G401.6 (cell line): ENCODE measurements around the gene KNDC1.

ENCODE experiments used
- FAIRE-seq: peaks from 2 replicates; lab custom pipeline; 2012; peaks lifted over from hg19 to GRCh38; lab: Jason Lieb, UNC

The KNDC1 gene

DNA sequence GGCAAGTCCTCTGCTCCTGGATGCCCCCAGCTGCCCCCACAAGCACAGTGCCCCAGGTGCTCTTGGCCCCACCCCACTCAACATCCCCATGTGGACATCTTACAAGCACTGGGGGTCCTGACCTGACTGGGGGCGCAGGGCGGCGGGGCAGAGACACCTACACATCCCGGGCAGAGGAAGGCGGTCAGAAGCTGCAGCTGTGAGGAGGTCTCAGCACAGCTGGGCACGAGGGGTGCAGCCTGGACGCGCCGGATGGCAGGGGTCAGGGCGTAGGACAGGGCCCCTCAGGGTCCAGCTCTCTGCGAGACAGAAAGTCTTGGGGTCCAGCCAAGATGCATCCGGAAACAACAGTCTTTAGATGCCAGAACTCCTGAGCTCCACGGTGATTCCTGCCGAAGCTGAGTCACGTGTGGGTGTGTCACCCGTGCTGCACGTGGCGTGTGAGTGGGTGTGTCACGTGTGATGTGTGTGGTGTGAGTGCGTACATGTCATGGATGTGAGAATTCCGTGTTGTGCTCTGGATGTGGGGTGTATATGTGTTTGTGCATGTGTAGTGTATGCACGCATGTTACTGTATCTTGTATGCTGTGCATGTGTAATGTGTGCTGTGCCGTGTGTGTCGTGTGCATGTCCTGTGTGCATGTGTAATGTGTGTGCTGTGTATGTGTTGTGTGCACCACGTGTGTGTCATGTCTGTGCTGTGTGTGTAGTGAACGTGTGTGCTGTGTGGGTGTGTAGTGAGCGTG, 82.8 kb downstream of the KNDC1 start:
- FAIRE-seq, result no peak

DNA sequence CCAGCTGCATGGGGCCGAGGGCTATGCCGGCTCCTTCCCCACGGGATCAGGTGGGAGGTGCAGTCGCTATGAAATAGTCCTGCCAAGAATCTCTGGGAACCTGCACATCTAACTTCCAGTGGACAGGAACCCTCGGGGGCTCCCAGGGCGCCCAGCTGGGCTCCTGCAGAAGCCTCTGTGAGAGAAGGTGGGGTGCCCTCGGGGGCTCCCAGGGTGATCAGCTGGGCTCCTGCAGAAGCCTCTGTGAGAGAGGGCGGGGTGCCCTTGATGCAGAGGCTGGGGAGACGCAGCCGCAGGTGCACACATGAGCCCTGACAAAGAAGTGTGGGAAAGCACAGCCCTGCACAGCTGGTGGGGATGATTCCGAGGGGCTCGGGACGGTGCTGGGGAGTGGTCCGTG, 83.6 kb downstream of the KNDC1 start:
- FAIRE-seq, result no peak

DNA sequence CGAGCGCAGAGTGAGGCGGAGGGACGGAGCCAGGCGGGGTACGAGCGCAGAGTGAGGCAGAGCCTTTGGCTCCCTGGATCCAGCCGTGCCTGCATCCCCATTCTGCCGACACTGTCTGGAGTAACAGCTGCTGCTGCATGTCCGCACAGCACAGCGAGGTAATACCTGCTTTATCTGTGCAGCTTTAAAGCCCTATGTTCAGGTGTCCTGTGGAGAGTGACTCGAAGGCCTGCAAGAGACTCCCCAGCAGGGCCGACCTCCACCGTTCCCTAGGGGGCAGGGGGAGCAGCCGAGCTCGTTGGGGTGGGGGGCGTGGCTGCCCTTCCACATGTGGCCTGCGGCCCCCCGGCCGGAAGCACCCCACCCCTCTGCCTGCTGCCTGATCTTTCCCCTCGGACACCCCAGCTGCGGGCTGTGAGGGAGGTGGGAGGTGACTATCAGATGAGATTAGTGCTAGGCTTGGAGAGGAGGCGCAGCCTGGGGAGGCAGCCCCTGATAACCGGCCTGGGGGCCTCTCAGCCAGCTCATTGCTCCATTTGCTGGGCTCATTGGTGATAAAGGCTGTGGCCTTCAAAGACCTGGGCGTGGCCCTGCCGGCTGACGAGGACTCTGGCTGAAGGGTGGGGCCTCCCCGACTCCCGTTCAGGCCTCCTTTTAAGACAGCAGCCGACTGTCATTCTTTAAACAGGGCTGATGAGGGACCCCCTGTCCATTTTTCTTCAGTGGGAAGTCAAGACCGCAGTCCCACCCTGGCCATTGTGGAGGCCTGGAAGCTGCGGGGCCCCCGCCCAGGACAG, 85.6 kb downstream of the KNDC1 start:
- FAIRE-seq, result no peak

DNA sequence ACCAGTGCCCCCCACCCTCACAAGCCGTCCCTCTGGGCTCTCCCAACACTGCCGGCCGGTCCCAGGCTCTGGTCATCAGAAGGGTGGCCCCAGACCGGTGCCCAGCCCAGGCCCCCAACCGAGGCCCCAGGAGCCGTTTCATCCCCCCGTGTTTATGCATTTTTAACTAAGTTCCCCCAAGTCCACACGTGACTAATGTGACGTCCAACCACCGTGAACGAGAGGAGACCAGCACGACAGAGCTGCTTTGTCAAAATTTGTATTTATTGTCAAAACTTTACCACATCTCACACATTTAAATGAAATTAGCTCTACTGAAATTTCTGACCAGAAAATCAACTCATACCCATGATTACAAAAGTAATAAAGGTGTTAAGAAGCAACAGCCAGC, 86.2 kb downstream of the KNDC1 start:
- FAIRE-seq, result no peak

DNA sequence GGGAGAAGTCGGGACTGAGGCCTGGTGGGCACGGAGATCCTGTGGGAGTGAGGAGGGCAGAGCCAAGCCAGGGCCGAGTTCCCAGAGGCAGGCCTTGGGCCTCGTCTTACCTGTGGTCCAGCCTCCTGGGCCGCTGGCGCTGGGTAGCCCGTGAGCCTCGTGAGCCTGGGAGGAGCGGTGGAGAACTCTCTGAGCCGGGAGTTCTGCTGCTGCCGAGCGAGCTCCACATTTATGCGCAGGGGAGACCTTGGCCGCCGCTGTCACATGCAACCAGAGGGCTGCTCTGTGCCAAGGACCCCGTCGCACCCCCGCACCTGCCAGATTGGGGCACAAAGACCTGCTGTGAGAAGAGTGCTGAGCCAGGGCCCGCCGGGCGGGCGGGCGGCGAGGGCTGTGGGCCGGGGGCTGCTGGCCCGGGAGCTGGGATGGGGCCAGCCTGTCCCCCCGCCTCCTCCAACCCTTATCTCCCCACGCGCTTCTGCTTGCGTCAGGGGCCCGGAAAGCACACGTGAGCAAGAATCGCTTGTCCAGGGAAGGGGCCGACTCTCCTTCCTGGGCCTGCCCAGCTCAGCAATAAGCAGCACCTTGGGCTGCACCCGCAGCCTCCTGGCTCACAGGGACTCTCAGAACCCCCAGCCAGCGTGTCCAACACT, 87.8 kb downstream of the KNDC1 start:
- FAIRE-seq, result no peak

DNA sequence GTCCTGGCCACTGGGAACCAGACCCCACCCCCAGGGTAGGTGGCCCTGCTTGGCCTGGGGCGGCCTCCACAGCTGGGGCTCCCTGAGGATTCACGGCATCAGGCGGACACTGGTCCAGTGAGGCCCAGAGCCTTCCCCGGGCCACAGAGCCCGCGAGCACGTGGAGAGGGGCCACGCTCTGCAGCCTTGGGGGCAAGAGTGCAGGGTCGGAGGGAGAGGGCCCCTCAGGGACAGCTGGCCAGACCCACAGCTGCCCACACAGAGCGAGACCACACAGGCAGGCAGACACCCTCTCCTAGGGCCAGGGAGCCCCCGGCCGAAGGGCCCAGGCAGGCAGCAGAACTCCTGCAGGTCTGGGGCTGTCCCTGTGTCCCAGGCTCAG, 88.3 kb downstream of the KNDC1 start:
- FAIRE-seq, result no peak

DNA sequence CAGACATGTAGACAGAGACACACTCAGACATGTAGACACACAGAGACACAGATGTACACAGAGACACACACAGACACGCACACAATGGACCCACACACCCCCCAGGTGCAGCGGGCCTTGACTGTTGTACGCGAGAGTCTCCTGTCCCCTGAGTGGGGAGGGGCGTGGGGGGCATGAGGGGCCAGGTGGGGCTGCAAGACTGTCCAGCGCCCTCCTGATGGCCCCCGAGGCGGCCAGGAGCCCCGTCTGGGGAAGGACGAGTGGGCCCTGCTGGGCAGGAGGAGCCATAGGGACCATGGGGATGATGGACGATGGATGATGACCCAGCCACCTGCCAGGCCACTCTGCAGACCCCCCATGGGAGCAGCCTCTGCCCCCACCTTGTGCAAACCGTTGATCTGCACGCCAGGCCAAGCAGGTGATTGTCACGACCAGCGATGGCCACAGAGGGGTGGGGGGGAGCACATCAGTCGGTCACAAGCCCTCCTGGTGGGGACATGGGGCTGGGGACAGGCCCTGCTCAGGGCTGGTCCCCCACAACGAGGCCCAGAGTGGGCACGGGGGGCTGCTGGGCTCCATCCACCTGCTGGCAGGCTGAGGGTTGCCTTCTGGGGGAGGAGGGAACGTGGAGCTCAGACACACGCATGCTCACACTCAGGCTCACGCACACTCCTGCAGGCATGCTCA, 89.2 kb downstream of the KNDC1 start:
- no peak for FAIRE-seq

DNA sequence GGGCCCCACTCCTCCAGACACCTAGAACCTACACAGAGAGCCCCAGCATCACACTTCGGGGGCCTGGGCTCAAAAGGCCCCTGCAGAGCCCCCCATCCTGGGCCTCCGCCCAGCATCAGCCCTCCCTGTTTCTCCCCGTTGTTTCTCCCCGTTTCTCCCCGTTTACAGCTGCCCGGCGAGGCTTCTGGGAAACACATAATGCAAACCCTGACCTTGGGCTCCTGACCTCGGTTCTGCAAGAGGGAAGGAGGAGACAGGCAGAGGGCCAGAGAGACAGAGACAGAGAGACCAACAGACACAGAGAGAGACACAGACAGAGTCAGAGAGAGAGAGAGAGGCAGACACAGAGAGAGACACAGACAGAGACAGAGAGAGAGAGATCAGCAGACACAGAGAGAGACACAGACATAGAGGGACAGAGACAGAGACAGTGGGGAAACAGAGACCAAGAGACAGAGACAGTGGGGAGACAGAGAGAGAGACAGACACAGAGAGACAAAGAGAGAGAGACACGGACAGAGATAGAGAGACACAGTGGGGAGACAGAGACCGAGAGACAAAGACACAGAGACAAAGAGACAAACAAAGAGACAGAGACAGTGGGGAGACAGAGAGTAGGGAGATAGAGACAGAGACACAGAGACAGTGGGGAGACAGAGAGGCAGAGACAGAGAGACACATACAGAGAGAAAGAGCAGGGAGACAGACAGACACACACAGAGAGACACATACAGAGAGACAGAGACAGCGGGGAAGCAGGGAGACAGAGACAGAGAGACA, 90.1 kb downstream of the KNDC1 start:
- FAIRE-seq, result no peak

DNA sequence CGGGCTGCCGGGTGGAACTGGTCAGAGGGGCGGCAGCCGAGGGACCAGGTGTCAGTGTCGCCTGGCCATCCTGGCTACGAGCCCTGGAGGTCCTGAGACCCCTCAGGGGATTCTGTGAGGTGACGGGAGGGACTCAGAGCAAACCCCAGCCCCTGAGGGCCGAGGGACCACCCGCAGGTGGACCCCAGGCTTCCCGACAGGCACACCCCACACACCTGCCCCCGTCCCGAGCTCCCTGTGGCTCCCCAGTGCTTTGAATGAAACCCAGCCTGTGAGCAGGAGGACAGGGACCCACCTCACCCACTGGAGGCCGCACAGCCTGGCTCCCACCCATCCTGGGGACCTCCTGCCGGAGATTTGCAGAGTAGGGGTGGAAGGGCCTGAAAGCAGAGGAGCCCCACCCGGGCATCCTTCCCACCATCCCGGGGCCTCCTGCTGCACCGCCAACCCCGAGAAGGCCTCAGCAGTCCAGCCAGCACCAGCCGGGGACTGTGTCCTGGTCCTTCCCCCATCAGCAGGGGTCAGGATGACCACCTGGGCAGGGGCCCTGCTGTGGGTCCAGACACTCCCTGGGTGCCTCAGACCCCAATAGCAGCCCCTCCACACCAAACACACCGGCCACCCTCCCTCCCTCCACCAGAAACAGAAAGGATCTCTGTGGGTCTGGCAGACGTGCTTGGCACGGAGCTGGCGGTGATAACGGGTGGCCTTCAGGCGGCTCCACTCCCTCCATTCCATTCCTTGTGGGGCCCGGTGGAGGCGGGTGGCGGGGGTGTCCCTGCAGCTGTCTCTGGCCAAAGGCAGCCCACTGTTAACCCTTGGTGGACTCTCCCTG, 91.6 kb downstream of the KNDC1 start:
- no peak for FAIRE-seq

DNA sequence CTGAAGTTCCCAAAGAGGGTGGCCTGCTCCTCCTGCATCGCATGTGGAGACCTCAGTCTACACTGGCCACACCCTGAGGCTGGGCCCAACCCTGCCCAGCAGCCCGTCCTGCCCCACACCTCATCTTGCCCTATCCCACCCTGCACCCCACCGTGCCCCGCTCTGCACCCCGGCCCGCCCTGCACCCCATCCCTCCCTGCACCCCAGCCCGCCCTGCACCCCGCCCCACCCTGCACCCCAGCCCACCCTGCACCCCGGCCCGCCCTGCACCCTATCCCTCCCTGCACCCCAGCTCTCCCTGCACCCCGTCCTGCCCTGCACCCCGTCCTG, 92.2 kb downstream of the KNDC1 start:
- no peak for FAIRE-seq

DNA sequence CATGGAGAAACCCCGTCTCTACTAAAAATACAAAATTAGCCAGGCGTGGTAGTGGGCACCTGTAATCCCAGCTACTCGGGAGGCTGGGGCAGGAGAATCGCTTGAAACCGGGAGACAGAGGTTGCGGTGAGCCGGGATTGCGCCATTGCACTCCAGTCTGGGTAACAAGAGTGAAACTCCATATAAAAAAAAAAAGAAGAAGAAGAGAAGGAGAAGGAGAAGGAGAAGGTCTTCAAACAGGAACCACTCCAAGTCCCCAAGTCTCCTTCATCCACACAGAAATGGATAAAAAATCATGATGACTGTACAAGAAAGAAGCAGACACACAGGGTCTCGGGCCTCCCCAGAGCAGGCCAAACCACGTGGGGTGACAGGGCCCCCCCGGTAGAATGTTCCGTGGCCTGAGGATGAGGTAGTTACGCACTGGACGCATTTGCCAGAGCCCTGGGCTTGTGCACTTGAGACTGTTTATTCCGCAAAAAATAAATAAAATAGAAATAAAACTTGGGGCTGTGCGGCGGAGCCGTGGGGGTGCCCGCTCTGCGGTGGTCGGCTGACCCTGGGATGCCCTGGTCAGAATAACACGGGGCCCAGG, 93.4 kb downstream of the KNDC1 start:
- no peak for FAIRE-seq

DNA sequence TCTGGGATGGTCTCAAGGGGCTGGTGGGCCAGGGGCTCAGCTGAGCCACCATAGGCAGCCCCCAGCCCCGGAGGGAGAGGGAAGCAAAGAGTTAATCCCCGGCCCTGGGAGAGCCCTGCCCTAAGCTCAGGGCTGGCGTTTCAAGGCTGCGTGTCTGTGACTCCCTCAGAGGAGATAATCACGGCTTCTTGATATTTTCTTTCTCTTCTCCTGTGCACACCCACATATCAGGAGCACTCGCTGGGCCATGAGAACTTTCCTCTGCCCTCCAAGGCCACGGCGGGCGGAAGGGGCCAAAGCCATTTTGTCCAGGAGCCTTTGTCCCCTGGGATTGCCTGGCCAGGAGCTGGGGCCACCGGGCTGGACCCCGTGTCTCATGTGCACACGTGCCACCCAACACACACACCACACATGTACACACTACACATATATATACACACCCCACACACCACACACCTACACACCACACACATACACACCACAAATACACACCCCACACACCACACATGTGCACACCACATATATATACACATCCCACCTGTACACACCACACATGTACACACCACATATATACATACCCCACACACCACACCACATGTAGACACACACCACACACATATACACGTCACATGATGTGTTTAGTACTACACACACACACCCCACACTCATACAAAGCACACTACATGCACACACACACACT, 94.6 kb downstream of the KNDC1 start:
- no peak for FAIRE-seq

DNA sequence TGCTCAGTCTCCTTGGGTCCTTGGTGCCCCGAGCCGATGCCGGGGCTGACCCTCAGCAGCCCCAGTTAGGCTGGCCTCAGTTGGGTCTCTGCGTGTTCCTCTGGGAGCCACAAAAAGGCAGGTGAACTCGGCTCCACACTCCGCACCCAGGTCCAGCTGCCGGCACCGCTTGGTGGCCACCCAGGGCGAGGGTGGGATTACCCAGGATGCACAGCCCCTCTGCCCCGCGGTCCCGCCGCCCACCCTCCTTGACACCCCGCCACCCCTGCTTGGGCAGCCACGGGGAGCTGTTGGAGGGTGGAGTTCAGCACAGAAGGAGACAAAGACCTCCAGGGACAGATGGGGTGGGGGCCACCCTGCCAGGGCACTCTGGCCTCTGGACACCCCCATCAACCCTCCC, 95.3 kb downstream of the KNDC1 start:
- FAIRE-seq, result no peak

DNA sequence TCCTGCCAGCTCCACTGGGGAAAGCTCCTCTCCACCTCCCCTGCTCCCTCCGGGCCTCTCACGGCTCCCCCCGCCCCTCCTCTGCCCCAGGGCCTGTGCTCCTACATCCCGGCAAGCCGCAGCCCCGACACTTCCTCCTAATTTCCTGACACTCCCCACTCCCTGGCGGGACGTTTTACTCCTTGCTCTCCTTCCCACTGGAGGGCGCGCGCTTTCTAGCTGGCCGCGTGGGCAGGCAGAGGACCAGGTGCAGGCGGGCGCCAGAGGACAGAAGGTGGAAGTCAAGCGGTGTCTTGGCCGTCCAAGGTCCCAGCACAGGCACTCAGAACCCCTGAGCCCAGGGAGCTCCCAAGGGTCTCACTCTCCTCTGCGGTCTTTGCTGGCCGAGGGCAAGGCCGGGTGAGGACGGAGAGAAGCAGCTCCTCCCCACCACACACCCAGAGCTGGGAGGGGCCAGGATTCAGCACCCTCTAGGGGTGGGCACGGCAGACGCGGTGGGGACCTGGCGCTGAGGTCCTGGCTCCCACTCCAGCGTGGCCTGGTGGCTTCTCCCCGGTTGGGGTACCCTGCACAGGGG, 97.6 kb downstream of the KNDC1 start:
- no peak for FAIRE-seq

DNA sequence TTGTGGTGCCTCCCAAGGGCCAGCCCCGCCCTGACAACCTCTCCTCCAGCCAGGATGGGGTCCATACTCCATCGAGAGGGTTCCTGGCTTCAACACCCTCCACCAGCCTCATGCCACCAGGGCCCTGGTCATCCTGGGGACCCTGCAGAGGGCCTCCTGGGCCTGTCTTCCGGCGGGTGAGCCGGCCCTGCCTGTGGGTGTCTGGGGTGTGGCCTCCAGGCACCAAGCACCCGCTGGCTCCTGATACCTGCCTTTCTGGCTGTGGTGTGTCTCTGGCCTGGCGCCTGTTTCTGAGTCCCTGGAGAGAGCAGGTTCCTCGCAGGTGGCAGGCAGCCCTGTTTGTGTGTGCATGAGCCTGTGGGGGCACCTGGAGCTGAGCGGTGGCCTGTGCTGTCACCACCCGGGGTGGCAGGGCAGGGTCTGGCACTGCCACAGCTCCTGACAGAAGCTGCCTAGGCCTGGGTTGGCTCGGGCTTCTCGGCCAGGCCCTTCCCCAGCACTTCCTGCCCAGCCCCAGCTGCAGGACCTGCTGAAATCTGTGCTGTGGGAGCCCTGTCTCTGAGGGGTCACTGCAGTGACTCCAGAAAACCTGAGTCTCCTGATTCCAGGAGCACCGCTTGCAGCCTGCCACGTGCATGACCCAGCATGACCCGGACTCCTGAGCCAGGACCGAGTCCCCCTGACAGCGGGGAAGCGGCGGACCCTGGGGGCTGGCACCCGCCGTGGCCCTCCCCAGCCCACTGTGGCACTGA, 98.2 kb downstream of the KNDC1 start:
- no peak for FAIRE-seq

DNA sequence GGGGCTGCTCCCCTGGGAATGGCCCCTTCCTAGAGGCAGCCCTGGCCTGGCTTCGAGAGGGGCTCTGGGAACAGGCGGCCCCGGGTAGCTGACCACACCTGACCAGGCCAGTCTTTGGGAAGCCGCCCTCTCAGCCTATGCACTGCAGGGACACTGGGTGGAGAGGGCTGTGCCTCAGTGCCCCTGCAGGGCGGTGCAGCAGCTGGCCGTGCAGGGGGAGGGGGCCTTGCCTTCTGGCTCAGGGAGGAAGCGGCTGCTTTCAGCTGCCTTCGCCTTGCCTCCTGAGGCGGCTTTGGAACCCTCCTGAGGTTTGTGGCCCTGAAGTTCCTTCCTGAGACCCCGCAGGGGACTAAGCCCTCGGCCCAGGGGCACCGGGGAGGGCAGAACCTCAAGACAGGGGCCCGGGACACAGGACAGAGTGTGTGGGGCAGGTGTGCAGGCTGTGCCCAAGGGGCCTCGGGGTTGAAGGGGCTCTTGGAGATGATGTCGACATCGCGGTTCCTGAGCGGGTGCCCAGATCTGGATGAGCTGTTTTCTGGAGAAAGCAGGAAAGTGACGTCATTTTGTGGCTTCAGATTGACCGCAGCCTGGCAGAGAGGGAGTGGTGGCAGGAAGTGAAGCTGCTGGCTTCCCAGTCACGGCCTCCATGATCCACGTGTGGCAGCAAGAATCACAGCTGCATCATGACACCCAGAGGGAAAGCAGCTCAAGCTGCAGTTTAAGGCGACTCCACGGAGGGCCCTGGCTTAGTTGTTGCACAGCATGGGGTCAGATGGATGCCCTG, 99.0 kb downstream of the KNDC1 start:
- no peak for FAIRE-seq

DNA sequence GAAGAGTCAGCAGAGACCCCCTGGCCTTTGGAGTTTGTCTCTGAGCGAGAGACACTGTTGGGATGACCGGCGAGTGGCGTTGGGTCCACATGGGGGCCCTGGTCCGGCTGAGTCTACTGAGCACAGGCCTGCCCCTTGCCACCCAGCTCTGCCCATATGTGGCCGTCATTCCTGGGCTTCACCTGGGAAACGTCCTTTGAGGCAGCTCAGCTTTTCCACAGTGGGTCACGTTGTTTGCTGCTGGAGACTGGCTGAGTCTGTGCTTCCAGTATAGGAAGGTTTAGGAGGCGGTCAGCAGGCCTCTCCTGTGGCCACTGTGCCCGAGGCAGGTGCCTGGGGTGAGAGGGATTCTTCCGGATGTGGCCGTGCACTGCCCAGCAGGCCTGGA, 99.6 kb downstream of the KNDC1 start:
- no peak for FAIRE-seq
